ENCODE results near the gene KRTAP2-1.
"Not testable (repeated sequence)": the region's sequence is repeated elsewhere in the genome, so short reads cannot be mapped to it uniquely, and the experiment has no call there.

The KRTAP2-1 gene

GRCh38 chr17:41010441-41010840, 36.7 kb downstream of the KRTAP2-1 start:
- no peak for DNase-seq

- DNase-seq, result no peak
Observed at GRCh38 chr17:41009936-41010335, 37.2 kb downstream of the KRTAP2-1 start.

GRCh38 chr17:41009301-41009760, 37.8 kb downstream of the KRTAP2-1 start:
- no peak for DNase-seq

GRCh38 chr17:41008811-41009210, 38.3 kb downstream of the KRTAP2-1 start, which contains the start of gene KRTAP3-1:
Gene KRTAP3-1 (minus strand): TSS chr17:41009128. CDS start chr17:41009074, 54 bp downstream.
- no peak for DNase-seq

GRCh38 chr17:41004397-41004796, 42.7 kb downstream of the KRTAP2-1 start:
- no peak for DNase-seq

GRCh38 chr17:41003926-41004325, 43.2 kb downstream of the KRTAP2-1 start:
- no peak for DNase-seq

- DNase-seq, result no peak
Observed at GRCh38 chr17:41002814-41003213, 44.3 kb downstream of the KRTAP2-1 start.

- DNase-seq, result no peak
Observed at GRCh38 chr17:41001795-41002194, 45.3 kb downstream of the KRTAP2-1 start.

- not testable (repeated sequence) for DNase-seq
Observed at GRCh38 chr17:40999563-40999962, 47.6 kb downstream of the KRTAP2-1 start, which contains the start of gene KRTAP3-2. Gene KRTAP3-2 (minus strand): TSS chr17:40999906. CDS start chr17:40999853, 53 bp downstream.

GRCh38 chr17:40997361-40997760, 49.8 kb downstream of the KRTAP2-1 start:
- no peak for DNase-seq

GRCh38 chr17:40996829-40997228, 50.3 kb downstream of the KRTAP2-1 start:
- no peak for DNase-seq
